ENCODE data around the gene HPCA.

HPCA gene

GRCh38 chr1:32873484-32873883 is 12.8 kb upstream of the HPCA start:
- Histone ChIP-seq H3K4me1 (ENCODE audit: control insufficient read depth in 1 of 2, insufficient read depth in 2 of 2, low read length in 2 of 2) (peaks cover 6% of the 10 kb centered on the region in 2 experiments), H3K14ac (ENCODE audit: low read length) (no peak overlapping the region), H3K18ac (ENCODE audit: low read length) (no peak overlapping the region), H3K79me1 (ENCODE audit: low read length) (peaks cover 5% of the 10 kb centered on the region), H3K4me3 (ENCODE audit: low read depth, low read length) (no peak overlapping the region), H3K4ac (ENCODE audit: low read depth, low read length) (no peak overlapping the region), H2BK120ac (ENCODE audit: insufficient read depth, low read length, poor library complexity) (no peak overlapping the region), H3K36me3 (ENCODE audit: control insufficient read depth in 1 of 2, insufficient read depth in 2 of 2, low read length in 2 of 2) (no peaks in the 10 kb centered on the region), H3K27me3 (ENCODE audit: insufficient read depth, low read length) (peaks cover 21% of the 10 kb centered on the region), H3K9ac (ENCODE audit: low read length) (no peak overlapping the region), H4K12ac (ENCODE audit: low read depth, low read length) (no peak overlapping the region), H2BK12ac (ENCODE audit: low read length) (no peak overlapping the region), H3K23ac (ENCODE audit: low read length) (no peak overlapping the region), H3K4me2 (ENCODE audit: low read length) (no peak overlapping the region), H3K79me2 (ENCODE audit: control insufficient read depth, insufficient read depth, low read length, poor library complexity) (no peaks in the 10 kb centered on the region), H2BK5ac (ENCODE audit: low read depth, low read length, poor library complexity) (no peak overlapping the region), H4K8ac (ENCODE audit: low read depth, low read length) (no peak overlapping the region), H2AFZ (ENCODE audit: insufficient read depth, low read length, poor library complexity) (no peak overlapping the region), H4K91ac (ENCODE audit: low read depth, low read length) (no peak overlapping the region), H2AK5ac (ENCODE audit: low read length) (no peak overlapping the region), H3K9me3 (ENCODE audit: insufficient read depth, low read depth, low read length) (peaks cover 2% of the 10 kb centered on the region), H3K27ac (ENCODE audit: low read depth, low read length) (no peak overlapping the region)
- no CpG with 5 or more reads among the region's 5 CpGs for WGBS (ENCODE audit: extremely low coverage, insufficient coverage, insufficient read length)
- no peak for DNase-seq

- WGBS (ENCODE audit: extremely low coverage, insufficient coverage, insufficient read length) = no CpG with 5 or more reads among the region's 5 CpGs
- Histone ChIP-seq H3K79me2 (ENCODE audit: control insufficient read depth, insufficient read depth, low read length, poor library complexity) (no peaks in the 10 kb centered on the region), H3K27me3 (ENCODE audit: insufficient read depth, low read length) (peaks cover 17% of the 10 kb centered on the region), H2BK12ac (ENCODE audit: low read length) (no peak overlapping the region), H3K9me3 (ENCODE audit: insufficient read depth, low read depth, low read length) (peaks cover 2% of the 10 kb centered on the region), H4K12ac (ENCODE audit: low read depth, low read length) (no peak overlapping the region), H3K79me1 (ENCODE audit: low read length) (peaks cover 5% of the 10 kb centered on the region), H3K4me2 (ENCODE audit: low read length) (no peak overlapping the region), H3K4me3 (ENCODE audit: low read depth, low read length) (no peak overlapping the region), H4K91ac (ENCODE audit: low read depth, low read length) (no peak overlapping the region), H2AFZ (ENCODE audit: insufficient read depth, low read length, poor library complexity) (no peak overlapping the region), H3K14ac (ENCODE audit: low read length) (no peak overlapping the region), H2BK120ac (ENCODE audit: insufficient read depth, low read length, poor library complexity) (no peak overlapping the region), H3K9ac (ENCODE audit: low read length) (peak overlapping the region; percentile 2), H2BK5ac (ENCODE audit: low read depth, low read length, poor library complexity) (no peak overlapping the region), H3K18ac (ENCODE audit: low read length) (no peak overlapping the region), H3K27ac (ENCODE audit: low read depth, low read length) (no peak overlapping the region), H3K23ac (ENCODE audit: low read length) (no peak overlapping the region), H3K4ac (ENCODE audit: low read depth, low read length) (no peak overlapping the region), H2AK5ac (ENCODE audit: low read length) (no peak overlapping the region), H3K4me1 (ENCODE audit: control insufficient read depth in 1 of 2, insufficient read depth in 2 of 2, low read length in 2 of 2) (peaks cover 3 to 6% of the 10 kb centered on the region in 2 experiments), H3K36me3 (ENCODE audit: control insufficient read depth in 1 of 2, insufficient read depth in 2 of 2, low read length in 2 of 2) (no peaks in the 10 kb centered on the region), H4K8ac (ENCODE audit: low read depth, low read length) (no peak overlapping the region)
- no peak for DNase-seq
Measured at GRCh38 chr1:32874860-32875752, 11.2 kb upstream of the HPCA start.

GRCh38 chr1:32876341-32877210 is 9.7 kb upstream of the HPCA start:
- no peak overlapping the region for H3K4me3 ChIP-seq (ENCODE audit: low read depth, low read length)
- no CpG with 5 or more reads among the region's 16 CpGs for WGBS (ENCODE audit: extremely low coverage, insufficient coverage, insufficient read length)
- peak overlapping the region; percentile 51 for H2BK12ac ChIP-seq (ENCODE audit: low read length)
- H4K8ac ChIP-seq (ENCODE audit: low read depth, low read length) = no peak overlapping the region
- peaks cover 6% of the 10 kb centered on the region for H3K27me3 ChIP-seq (ENCODE audit: insufficient read depth, low read length)
- no peak overlapping the region for H3K4me2 ChIP-seq (ENCODE audit: low read length)
- no peak overlapping the region for H2BK5ac ChIP-seq (ENCODE audit: low read depth, low read length, poor library complexity)
- no peaks in the 10 kb centered on the region for H3K36me3 ChIP-seq (ENCODE audit: control insufficient read depth in 1 of 2, insufficient read depth in 2 of 2, low read length in 2 of 2)
- H3K14ac ChIP-seq (ENCODE audit: low read length) = no peak overlapping the region
- H3K27ac ChIP-seq (ENCODE audit: low read depth, low read length) = no peak overlapping the region
- no peak overlapping the region for H3K9ac ChIP-seq (ENCODE audit: low read length)
- no peak overlapping the region for H3K23ac ChIP-seq (ENCODE audit: low read length)
- no peak overlapping the region for H2AFZ ChIP-seq (ENCODE audit: insufficient read depth, low read length, poor library complexity)
- H4K12ac ChIP-seq (ENCODE audit: low read depth, low read length) = no peak overlapping the region
- no peak overlapping the region for H2AK5ac ChIP-seq (ENCODE audit: low read length)
- H3K79me1 ChIP-seq (ENCODE audit: low read length) = no peaks in the 10 kb centered on the region
- no peaks in the 10 kb centered on the region for H3K79me2 ChIP-seq (ENCODE audit: control insufficient read depth, insufficient read depth, low read length, poor library complexity)
- peaks cover 2% of the 10 kb centered on the region for H3K9me3 ChIP-seq (ENCODE audit: insufficient read depth, low read depth, low read length)
- H2BK120ac ChIP-seq (ENCODE audit: insufficient read depth, low read length, poor library complexity) = no peak overlapping the region
- H3K4me1 ChIP-seq (ENCODE audit: control insufficient read depth in 1 of 2, insufficient read depth in 2 of 2, low read length in 2 of 2) = no peaks in the 10 kb centered on the region
- no peak overlapping the region for H3K4ac ChIP-seq (ENCODE audit: low read depth, low read length)
- peak in 1 of 2 donors; percentile 71 for DNase-seq
- H4K91ac ChIP-seq (ENCODE audit: low read depth, low read length) = no peak overlapping the region
- no peak overlapping the region for H3K18ac ChIP-seq (ENCODE audit: low read length)

GRCh38 chr1:32877211-32878110 is 8.8 kb upstream of the HPCA start:
- no peaks in the 10 kb centered on the region for H3K9me3 ChIP-seq (ENCODE audit: insufficient read depth, low read depth, low read length)
- no peaks in the 10 kb centered on the region for H3K36me3 ChIP-seq (ENCODE audit: control insufficient read depth in 1 of 2, insufficient read depth in 2 of 2, low read length in 2 of 2)
- H3K4me2 ChIP-seq (ENCODE audit: low read length) = no peak overlapping the region
- H3K14ac ChIP-seq (ENCODE audit: low read length) = no peak overlapping the region
- H2AFZ ChIP-seq (ENCODE audit: insufficient read depth, low read length, poor library complexity) = no peak overlapping the region
- H3K4me3 ChIP-seq (ENCODE audit: low read depth, low read length) = no peak overlapping the region
- DNase-seq = peak in 1 of 2 donors; percentile 57
- H3K4ac ChIP-seq (ENCODE audit: low read depth, low read length) = no peak overlapping the region
- H3K79me2 ChIP-seq (ENCODE audit: control insufficient read depth, insufficient read depth, low read length, poor library complexity) = no peaks in the 10 kb centered on the region
- no peak overlapping the region for H3K9ac ChIP-seq (ENCODE audit: low read length)
- H2BK12ac ChIP-seq (ENCODE audit: low read length) = no peak overlapping the region
- no peak overlapping the region for H4K12ac ChIP-seq (ENCODE audit: low read depth, low read length)
- no peak overlapping the region for H3K27ac ChIP-seq (ENCODE audit: low read depth, low read length)
- WGBS (ENCODE audit: extremely low coverage, insufficient coverage, insufficient read length) = no CpG with 5 or more reads among the region's 13 CpGs
- H2BK5ac ChIP-seq (ENCODE audit: low read depth, low read length, poor library complexity) = no peak overlapping the region
- H4K8ac ChIP-seq (ENCODE audit: low read depth, low read length) = no peak overlapping the region
- H4K91ac ChIP-seq (ENCODE audit: low read depth, low read length) = no peak overlapping the region
- no peaks in the 10 kb centered on the region for H3K79me1 ChIP-seq (ENCODE audit: low read length)
- H3K4me1 ChIP-seq (ENCODE audit: control insufficient read depth in 1 of 2, insufficient read depth in 2 of 2, low read length in 2 of 2) = no peaks in the 10 kb centered on the region
- H2BK120ac ChIP-seq (ENCODE audit: insufficient read depth, low read length, poor library complexity) = no peak overlapping the region
- no peak overlapping the region for H3K23ac ChIP-seq (ENCODE audit: low read length)
- H3K18ac ChIP-seq (ENCODE audit: low read length) = no peak overlapping the region
- H3K27me3 ChIP-seq (ENCODE audit: insufficient read depth, low read length) = no peaks in the 10 kb centered on the region
- no peak overlapping the region for H2AK5ac ChIP-seq (ENCODE audit: low read length)
